ENCODE results near the gene SPATA17.

GRCh38 chr1:217910203-217910602 lies 279.1 kb downstream of the SPATA17 start:
- no peak for TF ChIP-seq YY1 (IDR thresholded peaks at IDR 0.05; ENCODE audit: insufficient read depth, insufficient replicate concordance, low read depth, low read length)
- no peak for TF ChIP-seq PAX8 (CRISPR knock-in tag; IDR thresholded peaks at IDR 0.05; ENCODE audit: borderline replicate concordance)
- no peak for TF ChIP-seq ZNF749 (CRISPR knock-in tag; IDR thresholded peaks at IDR 0.05; ENCODE audit: borderline replicate concordance)
- TF ChIP-seq CTCF (CRISPR knock-in tag; IDR thresholded peaks at IDR 0.05), result no peak
- no peak for TF ChIP-seq POLR2A (IDR thresholded peaks at IDR 0.05; ENCODE audit: insufficient read depth in 1 of 2, low read depth in 2 of 2, low read length in 2 of 2)
- no peak for TF ChIP-seq NFE2L1 (CRISPR knock-in tag; IDR thresholded peaks at IDR 0.05; ENCODE audit: borderline replicate concordance)
- no peak for TF ChIP-seq PHF21A (CRISPR knock-in tag; IDR thresholded peaks at IDR 0.05)

All from HepG2 (cell line).